HL-60 (cell line): Measurements from ENCODE around the gene MAP3K19.

ENCODE experiments used
- DNase-seq, 2 experiments: peaks; one replicate each; pipeline ENCODE4 v3.0.0-alpha.2; 2010 to 2020; ENCODE audit warnings: low read depth in 1 of 2, low spot score in 1 of 2
- H3K27ac ChIP-seq: fragments of 250-450 bp; sonication (Bioruptor Pico); replicated peaks from 2 replicates; pipeline ENCODE4 v1.5.1; 2020; ENCODE audit warnings: mild to moderate bottlenecking, moderate library complexity
- H3K27me3 ChIP-seq: fragments of 250-450 bp; sonication (Bioruptor Pico); 2 replicates; pipeline ENCODE4 v1.5.1; 2021; ENCODE audit warnings: mild to moderate bottlenecking, moderate library complexity; ENCODE audit not compliant: insufficient read depth, poor library complexity, severe bottlenecking
- H3K4me3 ChIP-seq: replicated peaks from 2 replicates; pipeline ENCODE4 v1.5.1; 2011; ENCODE audit warnings: mild to moderate bottlenecking, control low read depth, low read length; ENCODE audit not compliant: insufficient read depth
- CTCF ChIP-seq: IDR thresholded peaks from one replicate; pipeline ENCODE4 v1.5.1; 2011; ENCODE audit warnings: low read length, control low read depth, inconsistent platforms; ENCODE audit not compliant: insufficient read depth
- GABPA ChIP-seq: IDR thresholded peaks from 2 replicates; pipeline ENCODE4 v1.6.1; 2012; ENCODE audit warnings: low read depth
- POLR2AphosphoS5 ChIP-seq: IDR thresholded peaks from 2 replicates; pipeline ENCODE4 v1.6.1; 2012; ENCODE audit warnings: low read depth
- SPI1 ChIP-seq: IDR thresholded peaks from 2 replicates; pipeline ENCODE4 v1.6.1; 2012; ENCODE audit warnings: low read depth, mild to moderate bottlenecking, borderline replicate concordance
- TF ChIP-seq, protein P1 (sequence below): IDR thresholded peaks from 2 replicates; pipeline ENCODE4 v1.6.1; 2012; ENCODE audit warnings: low read depth; ENCODE audit not compliant: insufficient replicate concordance

MAP3K19 gene

GRCh38 chr2:134932864-134933526 lies 114.3 kb downstream of the MAP3K19 start:
- DNase-seq, result no peak
- H3K4me3 ChIP-seq, result no peak overlapping the region
- no peaks in the 10 kb centered on the region for H3K27me3 ChIP-seq
- TF ChIP-seq, protein P1, sequence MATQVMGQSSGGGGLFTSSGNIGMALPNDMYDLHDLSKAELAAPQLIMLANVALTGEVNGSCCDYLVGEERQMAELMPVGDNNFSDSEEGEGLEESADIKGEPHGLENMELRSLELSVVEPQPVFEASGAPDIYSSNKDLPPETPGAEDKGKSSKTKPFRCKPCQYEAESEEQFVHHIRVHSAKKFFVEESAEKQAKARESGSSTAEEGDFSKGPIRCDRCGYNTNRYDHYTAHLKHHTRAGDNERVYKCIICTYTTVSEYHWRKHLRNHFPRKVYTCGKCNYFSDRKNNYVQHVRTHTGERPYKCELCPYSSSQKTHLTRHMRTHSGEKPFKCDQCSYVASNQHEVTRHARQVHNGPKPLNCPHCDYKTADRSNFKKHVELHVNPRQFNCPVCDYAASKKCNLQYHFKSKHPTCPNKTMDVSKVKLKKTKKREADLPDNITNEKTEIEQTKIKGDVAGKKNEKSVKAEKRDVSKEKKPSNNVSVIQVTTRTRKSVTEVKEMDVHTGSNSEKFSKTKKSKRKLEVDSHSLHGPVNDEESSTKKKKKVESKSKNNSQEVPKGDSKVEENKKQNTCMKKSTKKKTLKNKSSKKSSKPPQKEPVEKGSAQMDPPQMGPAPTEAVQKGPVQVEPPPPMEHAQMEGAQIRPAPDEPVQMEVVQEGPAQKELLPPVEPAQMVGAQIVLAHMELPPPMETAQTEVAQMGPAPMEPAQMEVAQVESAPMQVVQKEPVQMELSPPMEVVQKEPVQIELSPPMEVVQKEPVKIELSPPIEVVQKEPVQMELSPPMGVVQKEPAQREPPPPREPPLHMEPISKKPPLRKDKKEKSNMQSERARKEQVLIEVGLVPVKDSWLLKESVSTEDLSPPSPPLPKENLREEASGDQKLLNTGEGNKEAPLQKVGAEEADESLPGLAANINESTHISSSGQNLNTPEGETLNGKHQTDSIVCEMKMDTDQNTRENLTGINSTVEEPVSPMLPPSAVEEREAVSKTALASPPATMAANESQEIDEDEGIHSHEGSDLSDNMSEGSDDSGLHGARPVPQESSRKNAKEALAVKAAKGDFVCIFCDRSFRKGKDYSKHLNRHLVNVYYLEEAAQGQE, result no peak
- TF ChIP-seq SPI1 (no peak), CTCF (no peak), POLR2AphosphoS5 (no peak), GABPA (no peak)
- no peak overlapping the region for H3K27ac ChIP-seq

DNA sequence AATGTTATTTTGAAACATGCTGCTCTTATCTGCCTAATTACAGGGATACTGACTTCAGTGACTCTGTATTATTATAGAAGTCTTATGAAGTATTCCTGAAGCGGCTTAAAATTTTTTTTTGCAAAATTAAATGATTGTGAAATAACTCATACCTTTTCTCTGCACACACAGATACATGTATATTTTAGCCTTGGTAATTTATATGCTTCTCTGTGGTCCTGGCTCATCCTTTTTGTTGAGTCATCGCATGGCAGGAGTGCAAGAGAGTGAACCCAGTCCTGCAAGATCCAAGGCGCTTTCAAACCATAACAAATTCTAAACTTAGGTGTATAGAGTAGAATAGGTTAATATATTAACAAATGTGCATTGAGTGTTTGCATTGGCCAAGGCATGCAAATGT lies 120.1 kb downstream of the MAP3K19 start:
- H3K27me3 ChIP-seq, result no peaks in the 10 kb centered on the region
- H3K27ac ChIP-seq, result no peak overlapping the region
- TF ChIP-seq CTCF (no peak), POLR2AphosphoS5 (no peak), SPI1 (no peak), GABPA (no peak)
- TF ChIP-seq, protein P1, result no peak
- H3K4me3 ChIP-seq, result no peak overlapping the region
- DNase-seq, result no peak

GRCh38 chr2:134926231-134926931 lies 120.9 kb downstream of the MAP3K19 start:
- H3K4me3 ChIP-seq, result no peak overlapping the region
- DNase-seq, result no peak
- TF ChIP-seq, protein P1, result no peak
- TF ChIP-seq CTCF, result no peak
- no peak for TF ChIP-seq GABPA
- TF ChIP-seq SPI1, result no peak
- no peak for TF ChIP-seq POLR2AphosphoS5
- no peaks in the 10 kb centered on the region for H3K27me3 ChIP-seq
- no peak overlapping the region for H3K27ac ChIP-seq
